NK-92 treated with Interleukin-12 subunit alpha and Interleukin-12 subunit beta, amount 100 ng/mL, for 24 hours (cell line): ENCODE measurements around the gene SIRPA.

Experiments used
- DNase-seq: peaks from one replicate; lab custom pipeline; 2025; lab: John Stamatoyannopoulos, UW

The SIRPA gene

GRCh38 chr20:1894951-1895673 is at the start of gene SIRPA:
Gene SIRPA (plus strand): TSS chr20:1895407. CDS start chr20:1895448, 41 bp downstream.
- no peak for DNase-seq

GRCh38 chr20:1845701-1846100 is 49.5 kb upstream of the SIRPA start:
- no peak for DNase-seq

- no peak for DNase-seq
Observed at GRCh38 chr20:1846341-1846740, 48.9 kb upstream of the SIRPA start.

- no peak for DNase-seq
Observed at GRCh38 chr20:1846876-1847275, 48.3 kb upstream of the SIRPA start.

GRCh38 chr20:1847780-1848179 is 47.4 kb upstream of the SIRPA start:
- no peak for DNase-seq

GRCh38 chr20:1848373-1848772 is 46.8 kb upstream of the SIRPA start:
- DNase-seq = no peak

- no peak for DNase-seq
Observed at GRCh38 chr20:1851396-1851795, 43.8 kb upstream of the SIRPA start.

GRCh38 chr20:1853473-1853872 is 41.7 kb upstream of the SIRPA start:
- no peak for DNase-seq

- no peak for DNase-seq
Observed at GRCh38 chr20:1854246-1854645, 41.0 kb upstream of the SIRPA start.

GRCh38 chr20:1855109-1855508 is 40.1 kb upstream of the SIRPA start:
- DNase-seq = no peak

- no peak for DNase-seq
Observed at GRCh38 chr20:1855690-1856089, 39.5 kb upstream of the SIRPA start.

- no peak for DNase-seq
Observed at GRCh38 chr20:1856424-1856823, 38.8 kb upstream of the SIRPA start.

GRCh38 chr20:1857466-1857865 is 37.7 kb upstream of the SIRPA start:
- no peak for DNase-seq

GRCh38 chr20:1858871-1859270 is 36.3 kb upstream of the SIRPA start:
- no peak for DNase-seq

- DNase-seq = no peak
Observed at GRCh38 chr20:1860446-1860845, 34.8 kb upstream of the SIRPA start.

- DNase-seq = no peak
Observed at GRCh38 chr20:1861347-1861976, 33.7 kb upstream of the SIRPA start.

- DNase-seq = no peak
Observed at GRCh38 chr20:1861996-1862662, 33.1 kb upstream of the SIRPA start.

- DNase-seq = no peak
Observed at GRCh38 chr20:1862663-1863053, 32.5 kb upstream of the SIRPA start.

- DNase-seq = no peak
Observed at GRCh38 chr20:1863296-1863695, 31.9 kb upstream of the SIRPA start.

GRCh38 chr20:1866834-1867233 is 28.4 kb upstream of the SIRPA start:
- no peak for DNase-seq

- DNase-seq = no peak
Observed at GRCh38 chr20:1867495-1868260, 27.5 kb upstream of the SIRPA start.

- DNase-seq = no peak
Observed at GRCh38 chr20:1868856-1869255, 26.4 kb upstream of the SIRPA start.

GRCh38 chr20:1870323-1870722 is 24.9 kb upstream of the SIRPA start:
- no peak for DNase-seq
